GM21367 (cell line): ENCODE data around the gene LRRC53.

ENCODE experiments used
- ATAC-seq: cut with Tn5 transposase; IDR thresholded peaks from one replicate; pipeline ENCODE4 v1.9.1; 2021; ENCODE audit not compliant: unreplicated experiment

Gene LRRC53, protein sequence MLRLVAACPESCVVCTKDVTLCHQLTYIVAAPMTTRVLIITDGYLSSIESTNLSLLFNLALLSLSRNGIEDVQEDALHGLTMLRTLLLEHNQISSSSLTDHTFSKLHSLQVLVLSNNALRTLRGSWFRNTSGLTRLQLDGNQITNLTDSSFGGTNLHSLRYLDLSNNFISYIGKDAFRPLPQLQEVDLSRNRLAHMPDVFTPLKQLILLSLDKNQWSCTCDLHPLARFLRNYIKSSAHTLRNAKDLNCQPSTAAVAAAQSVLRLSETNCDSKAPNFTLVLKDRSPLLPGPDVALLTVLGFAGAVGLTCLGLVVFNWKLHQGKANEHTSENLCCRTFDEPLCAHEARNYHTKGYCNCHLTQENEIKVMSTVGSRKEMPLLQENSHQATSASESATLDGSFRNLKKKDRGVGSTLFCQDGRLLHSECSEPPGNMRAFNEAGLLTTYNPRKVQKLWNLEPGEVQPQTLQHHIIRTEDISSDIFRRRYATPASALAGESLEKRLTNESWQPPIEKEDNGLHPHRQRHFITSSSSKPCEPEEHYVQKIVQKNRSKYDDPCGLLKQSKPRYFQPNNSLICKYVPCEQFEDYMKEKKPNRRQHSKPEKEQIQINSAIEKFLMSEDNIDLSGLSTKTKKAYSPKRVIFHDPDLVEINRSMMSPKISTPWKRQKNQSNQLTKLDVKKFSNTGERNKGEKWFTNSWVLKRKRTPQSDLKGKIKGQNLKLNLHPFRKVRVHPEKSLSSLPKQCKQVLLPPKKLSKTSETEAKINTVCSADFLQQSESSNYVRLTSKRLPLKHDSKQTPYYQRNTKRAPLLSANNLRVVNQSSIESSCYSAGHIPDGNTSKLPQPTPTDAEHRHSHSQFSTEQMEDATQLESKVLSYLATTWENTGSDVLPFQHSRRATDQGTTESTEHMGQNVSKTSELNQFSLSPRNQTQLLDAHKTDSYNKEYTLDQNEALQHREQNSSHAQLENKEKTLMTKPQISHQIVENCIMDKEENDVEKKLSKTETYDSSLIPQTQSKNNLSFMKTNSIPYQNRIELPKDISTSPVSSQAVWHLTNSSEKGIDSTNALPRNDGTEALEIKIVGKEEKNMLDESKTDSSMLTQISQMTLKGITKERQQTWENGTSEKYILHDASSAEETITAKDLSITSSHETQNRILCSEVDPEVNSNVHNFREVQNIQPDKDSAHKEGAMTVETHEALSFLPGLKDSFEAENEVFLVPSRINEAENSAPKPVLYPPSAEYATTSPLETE

DNA sequence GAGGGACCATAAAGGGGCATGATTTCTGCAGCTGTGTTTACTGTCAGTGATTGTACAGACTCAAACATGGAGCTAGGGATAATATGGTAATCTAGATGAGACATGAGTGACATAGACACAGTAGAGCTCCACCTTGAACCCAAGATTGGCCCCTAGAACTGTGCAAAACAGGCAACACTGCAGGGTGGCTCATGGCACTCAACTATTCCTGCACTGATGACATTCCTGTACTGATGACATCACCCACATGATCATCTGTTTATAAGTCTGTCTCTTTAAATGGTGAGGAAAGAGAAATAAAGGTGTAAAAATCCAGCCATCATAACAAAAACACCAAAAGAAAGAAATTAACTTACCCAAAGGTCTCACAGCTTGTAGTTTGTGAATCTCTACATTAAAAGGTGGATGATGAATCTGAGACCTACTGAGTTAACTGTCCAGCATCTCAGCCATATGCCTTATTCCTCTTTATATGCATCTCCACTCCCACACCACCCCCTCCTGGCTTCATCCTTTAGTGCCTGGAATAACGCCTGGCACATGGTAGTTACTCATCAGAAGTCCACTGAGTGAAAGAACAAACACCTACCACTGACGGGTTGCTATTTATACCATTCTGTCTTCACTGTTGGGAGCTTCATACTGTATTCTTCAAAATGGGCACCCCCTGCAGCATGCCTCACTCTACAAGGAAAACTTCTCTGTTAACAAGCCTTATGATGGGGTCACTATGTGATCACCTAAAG, at the start of gene LRRC53:
TSS of gene LRRC53 (minus strand) at position 442 of the 746 bp plus-strand sequence. CDS start 29,262 bp downstream, outside the sequence.
- no peak for ATAC-seq

DNA sequence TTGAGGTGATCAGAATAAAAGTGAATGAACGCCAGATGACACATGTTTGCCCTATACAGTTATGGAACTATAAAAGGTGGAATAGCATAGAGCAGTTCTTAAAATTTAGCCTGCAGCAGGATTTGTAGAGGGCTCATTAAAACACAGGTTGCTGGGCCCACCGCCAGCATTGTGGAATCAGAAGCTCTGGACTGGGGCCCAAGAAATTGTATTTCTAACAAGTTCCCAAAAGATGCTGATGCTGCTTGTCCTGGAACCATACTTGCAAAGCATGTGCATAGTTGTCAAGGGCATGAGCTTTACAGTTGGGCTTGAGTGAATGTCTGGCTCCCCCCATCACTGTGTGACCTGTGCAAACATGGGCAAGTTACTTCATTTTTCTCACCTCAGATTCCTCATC, 37.5 kb upstream of the LRRC53 start:
- no peak for ATAC-seq

DNA sequence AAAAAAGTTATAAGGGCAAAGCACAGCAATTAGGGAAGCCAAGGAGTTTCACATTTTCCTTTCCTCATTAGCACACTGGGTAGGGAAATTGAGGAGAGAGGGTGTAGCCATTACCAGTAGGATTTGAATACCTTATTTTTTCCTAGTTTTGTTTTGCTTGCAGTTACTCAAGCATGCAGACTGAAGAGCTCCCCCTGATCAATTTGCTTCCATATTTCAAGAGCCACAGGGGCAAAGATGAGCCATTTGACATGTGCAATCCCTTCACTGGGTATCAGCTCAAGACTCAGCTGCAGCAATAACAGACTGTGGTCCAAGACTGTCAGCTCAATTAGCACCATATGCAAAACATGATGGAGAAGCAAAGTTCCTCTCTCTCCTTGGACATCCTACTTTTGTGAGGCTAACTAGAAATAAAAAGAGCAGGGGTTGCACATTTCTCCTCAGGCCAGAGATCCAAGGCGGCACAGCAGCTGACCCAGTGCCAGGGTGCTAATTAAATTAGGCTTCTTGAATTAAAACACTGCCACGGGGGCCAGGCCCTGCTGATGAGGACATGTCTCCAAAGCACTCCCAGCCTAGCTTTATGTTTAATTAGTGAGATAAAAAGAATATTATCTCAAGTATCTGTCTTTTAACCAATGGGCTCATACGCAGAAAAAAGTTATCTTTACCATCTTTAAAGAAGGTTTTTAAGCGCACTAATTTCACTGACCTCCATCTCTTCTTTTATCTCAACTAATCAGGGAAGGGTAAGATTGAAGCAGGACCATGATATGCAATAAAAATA, 36.7 kb upstream of the LRRC53 start:
- no peak for ATAC-seq

DNA sequence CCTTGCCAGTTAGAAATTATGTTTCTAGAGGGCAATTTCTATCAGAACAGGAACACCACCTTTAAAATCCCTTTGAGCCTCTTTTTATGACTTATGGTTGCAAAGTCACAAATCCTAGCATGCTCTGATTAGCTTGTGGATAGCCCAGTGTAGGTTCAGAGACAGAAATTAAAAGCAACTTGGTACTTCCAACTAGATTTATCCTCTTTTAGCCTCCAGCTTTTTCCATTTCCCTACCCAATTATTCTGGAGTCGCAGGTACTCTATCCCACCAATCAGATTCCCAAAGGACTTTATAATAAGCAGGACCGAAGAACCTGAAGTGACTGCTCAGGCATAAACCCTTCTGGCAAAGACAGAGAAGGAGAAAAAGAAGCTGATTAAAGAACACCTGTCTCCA, 33.4 kb upstream of the LRRC53 start:
- ATAC-seq: no peak

DNA sequence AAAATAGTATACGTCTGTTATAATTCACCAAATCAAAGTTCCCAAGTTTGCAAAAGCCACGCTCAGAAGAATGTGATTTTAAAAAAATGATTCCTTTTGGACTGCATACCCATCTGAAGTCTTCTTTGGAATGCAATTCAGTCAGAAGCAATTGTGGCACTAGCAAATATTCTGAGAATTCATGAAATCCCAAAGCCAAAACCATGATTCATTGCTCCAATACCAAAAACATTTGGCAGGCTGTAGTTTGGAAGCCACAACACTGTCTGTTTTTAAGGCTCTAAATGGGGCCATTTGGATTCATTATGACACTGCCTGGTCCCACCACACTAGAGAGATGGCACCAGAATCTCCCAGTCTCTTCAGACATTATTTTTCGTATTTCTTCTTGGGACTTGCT, 21.8 kb upstream of the LRRC53 start:
- ATAC-seq: no peak

DNA sequence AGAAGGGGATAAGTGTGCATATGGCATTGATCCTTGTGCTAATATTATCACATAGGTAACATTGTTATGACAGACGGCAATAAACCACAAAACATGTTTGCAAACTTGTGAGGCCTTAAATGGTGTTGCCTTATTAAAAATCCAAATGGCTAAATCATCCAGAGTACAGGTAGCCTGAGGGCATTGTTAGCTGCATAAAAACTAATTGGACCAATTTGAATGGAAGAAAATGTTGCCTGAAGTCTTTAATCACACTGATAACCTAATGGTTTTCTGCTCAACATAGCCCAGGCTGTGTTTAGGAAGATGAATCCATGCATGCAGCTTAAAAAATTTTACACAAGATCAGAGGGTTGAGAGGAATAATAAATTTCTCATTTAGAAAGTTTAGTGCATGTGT, 19.4 kb upstream of the LRRC53 start:
- no peak for ATAC-seq

DNA sequence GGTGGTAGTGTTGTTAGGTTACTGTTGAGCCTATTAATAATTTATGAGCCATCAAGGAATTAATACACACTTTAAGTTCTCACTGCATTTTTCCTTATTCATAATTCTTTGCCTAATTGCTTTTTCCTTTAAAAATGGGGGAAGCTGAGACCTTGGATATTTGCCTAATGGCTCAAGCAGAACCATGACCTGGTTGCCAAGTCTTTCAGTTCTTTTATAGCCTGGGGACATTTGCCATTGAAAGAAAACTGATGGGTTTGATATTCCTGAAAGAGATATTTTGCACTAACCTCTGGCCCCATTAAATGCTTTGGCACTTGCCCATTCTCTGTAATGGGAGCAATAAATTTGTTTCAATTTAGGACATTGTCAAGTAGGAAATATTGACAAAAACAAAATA, 18.5 kb upstream of the LRRC53 start:
- ATAC-seq: no peak

DNA sequence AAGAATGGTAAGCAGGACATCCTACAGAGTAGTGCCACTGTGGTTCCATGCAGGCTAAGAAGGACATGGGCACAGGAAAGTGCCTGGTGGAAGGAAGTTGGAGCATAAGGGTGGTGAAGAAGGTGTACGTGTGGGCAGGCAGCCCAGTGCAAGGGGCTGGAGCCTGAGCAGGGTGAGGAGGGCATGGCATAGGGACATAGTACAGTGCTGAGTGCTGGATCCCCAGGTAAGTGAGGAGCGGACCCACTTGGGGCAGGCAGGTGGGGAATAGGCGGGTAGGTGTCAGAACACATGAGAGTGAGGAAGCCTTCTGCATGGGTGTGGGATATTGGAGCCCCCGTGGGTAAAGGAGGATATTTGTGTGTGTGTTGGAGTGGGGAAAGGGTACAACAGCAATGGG, 15.7 kb upstream of the LRRC53 start:
- ATAC-seq: no peak

DNA sequence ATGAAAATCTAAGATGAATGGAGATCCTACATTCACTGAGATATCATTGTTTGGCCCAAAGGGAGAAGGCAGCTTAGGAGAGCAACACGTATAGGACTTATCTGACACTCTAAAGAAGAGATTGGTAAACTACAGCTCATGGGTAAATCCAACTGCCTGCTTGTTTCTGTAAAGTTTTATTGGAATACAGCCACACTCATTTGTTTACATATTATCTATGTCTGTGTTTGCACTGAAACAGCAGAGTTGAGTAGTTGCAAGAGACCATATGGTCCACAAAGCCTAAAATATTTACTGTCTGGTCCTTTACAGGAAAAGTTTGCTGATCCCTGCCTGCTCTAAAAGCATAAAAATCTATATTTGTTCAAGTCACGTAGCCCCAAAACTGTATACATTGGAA, 14.3 kb upstream of the LRRC53 start:
- no peak for ATAC-seq

DNA sequence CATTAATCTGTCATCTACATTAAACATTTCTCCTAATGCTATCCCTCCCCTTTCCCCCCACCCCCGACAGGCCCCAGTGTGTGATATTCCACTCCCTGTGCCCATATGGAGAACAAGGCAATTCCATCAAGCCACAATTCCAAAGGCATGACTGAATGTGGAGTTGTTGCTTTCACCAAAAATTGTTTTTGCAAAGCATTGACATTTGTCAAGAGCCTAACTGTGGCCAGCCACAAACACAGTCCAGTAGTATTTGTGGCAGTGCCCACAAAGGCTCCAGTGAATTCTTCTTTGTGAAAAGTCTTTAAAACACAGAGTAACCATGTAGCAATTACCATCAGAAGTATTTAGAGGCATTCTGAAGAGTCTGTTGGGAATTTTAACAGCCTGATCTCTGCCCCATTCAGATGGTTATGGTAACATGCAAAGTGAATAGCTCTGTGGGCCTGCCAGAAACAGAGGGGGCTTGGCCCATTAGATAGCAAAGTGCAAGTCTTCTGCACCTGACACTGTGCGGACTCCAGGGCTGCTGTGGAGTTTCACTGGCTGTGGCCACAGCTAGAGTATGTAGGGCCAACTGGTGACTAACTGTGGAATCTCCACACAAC, 11.6 kb upstream of the LRRC53 start:
- no peak for ATAC-seq

DNA sequence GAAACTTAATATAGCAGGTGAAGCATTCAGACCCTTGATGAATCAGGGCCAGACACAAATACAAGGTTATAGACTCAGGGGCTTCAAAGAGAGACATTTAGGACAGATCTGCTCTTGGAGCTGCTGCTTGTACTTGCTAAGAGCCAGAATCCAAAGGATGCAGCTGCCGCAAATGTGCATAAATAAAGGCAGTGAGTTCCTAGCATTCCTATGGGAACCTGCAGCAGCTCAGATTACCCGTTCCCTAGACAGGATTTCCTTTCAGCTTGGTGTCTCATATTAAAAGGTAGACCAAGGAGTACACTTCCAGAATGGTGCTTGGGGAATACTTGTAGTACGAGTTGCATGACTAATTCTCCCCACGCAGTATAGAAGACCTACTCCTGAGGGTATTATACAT, 9.7 kb upstream of the LRRC53 start:
- ATAC-seq: no peak

DNA sequence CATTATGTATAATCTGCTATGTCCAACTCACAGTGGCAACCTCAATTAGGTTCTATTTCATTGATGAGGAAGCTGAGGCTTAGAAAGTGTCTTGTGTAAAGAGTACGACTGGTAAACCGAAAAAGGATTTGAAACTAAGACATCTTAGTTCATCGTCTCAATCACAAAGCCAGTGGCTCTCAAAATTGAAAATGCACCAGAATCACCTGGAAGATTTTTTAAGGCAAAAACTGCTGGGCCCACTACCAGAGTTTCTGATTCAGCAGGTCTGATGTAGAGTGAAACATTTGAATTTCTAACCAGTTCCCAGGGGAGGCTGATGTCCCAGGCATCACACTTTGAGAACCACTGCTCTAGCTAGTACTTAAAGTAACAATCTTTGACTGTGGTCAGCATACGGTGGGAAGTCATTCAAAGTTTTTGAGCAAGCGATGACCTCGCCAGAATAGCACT, 5.2 kb upstream of the LRRC53 start:
- ATAC-seq: peak; percentile 94

DNA sequence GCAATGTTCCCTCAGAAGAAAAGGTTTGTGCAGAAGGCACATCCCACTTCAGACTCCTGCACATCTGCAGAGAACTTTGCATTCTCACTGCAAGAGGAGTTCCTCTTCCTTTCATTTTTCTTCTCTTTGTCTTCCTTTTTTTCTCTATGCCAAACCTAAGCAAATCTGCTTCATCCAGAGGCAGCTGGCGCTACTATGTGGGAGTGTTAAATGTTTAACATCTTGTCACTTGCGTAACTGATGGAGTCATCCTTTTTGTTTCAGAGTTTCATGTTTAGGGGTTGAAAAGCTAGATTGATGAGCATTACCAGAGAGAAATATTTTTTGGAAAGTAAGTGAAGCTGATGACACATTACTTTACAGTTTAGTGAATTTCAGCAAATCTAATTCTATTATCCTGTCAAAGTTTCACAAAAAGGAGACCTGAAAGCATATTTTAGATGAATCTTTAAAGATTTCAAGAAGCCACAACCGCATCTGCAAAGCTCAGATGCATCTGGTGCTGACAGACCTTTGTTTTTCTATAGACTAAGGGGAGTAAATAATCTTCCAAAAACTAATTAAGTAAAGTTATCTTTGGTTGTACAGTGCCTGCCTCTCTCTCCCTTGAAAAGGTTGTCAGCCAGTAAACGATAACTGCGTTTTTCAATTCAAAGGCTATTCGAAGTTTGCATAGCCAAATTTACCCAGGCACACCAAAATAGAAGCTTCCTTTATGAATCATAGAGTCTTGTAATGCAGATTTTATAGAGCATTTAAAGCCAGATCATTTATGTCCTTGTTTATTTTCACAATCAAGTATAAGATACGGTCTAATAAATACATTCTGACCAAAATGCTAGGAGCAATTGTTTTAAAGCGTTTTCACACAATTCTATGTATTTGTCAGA, 1.2 kb upstream of the LRRC53 start:
- ATAC-seq: no peak

DNA sequence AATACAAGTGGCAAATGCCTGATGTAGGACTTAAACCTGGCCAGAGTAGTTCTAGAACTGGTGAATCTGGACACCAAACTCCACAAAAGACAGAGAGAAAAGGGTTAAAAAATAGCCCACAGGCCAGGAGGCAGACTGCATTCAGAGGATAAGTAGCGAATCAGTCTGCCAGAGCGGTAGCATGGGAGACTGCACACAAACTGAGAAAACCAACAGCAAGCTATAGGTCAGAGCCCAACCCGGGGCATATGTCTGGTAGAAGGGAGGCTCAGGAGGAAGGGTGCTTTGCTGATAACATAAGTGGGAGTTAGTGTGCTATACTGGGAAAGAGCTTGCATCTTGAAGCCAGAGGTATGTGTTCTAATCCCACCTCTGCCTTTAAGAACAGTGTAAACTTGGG, 4.0 kb downstream of the LRRC53 start:
- no peak for ATAC-seq

DNA sequence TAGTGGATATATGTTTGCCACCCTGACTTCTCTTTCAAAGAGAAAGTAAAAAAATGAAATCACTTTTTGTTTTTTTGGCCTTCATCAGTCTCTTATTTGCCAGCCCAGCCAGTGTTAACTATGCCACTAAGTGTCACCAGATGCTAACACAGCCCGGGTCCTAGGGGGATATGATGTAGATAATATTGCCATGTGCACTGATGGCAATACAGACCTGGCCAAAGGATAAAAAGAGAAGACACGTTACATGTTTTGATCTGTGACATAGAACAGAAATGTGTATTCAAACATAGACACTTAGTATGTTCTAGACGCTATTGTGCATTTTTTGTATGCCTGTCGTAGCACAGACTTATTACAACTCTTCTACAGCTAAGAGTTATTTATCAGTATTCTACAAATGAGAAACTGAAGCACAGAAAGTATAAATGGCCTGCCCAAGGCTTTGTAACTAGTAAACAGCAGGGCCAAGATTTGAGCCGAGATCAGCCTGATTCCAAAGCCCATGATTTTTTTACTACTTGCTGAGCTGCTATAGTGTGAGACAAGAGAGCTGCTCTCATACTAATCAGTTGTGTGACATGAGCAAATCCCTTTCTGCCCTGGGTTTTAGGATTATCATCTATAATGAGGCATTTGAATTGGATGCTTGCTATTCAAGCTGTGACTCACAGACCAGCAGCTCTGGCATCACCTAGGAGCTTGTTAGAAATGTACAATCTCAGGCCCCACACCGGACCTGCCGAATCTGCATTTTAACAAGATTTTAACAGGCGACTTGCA, 6.3 kb downstream of the LRRC53 start:
- ATAC-seq: no peak

DNA sequence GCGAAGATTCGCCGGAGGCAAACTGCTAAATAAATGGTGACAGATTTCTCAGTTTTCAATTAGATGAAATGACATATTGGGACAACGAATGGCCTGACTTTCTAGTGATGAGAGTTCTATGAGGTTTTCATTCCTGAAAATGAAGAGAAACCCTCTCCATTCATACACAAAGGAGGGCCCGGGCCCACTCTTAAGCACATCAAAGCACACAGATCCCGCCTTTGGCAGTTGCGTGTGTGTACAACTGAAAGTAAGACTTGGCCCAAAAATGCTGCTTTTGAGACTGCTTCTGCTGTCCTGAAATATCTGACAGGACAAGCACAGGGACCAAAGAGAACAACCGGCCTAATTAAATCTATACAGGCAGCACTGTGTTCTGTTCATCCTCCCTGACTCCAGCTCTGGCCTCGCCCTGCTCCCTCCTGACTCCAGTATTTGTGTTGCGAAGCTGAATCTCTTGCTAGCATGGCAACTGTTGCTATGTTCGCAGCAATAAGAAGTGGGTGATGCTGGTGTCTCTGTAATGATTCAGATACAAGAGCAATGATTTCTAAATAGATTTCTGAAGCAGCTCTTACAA, 7.4 kb downstream of the LRRC53 start:
- no peak for ATAC-seq
